HepG2 (cell line): ENCODE results near the gene SLC8B1.

Experiments
- EP300 ChIP-seq, 3 experiments: sonication (generic) in 1 of 3; formaldehyde crosslinking in 1 of 3; IDR thresholded peaks; 2 replicates each; pipeline versions ENCODE4 v1.5.1 to v1.6.1; 2011 to 2020; ENCODE audit warnings: low read depth in 2 of 3, low read length in 2 of 3, borderline replicate concordance in 1 of 3, improper control_type of control experiment in 1 of 3, mild to moderate bottlenecking in 1 of 3, missing genetic modification reagents in 1 of 3, moderate library complexity in 1 of 3
- FOSL1 ChIP-seq: sonication (generic); formaldehyde crosslinking; IDR thresholded peaks from 2 replicates; pipeline ENCODE4 v1.9.0; 2021; ENCODE audit warnings: missing genetic modification reagents, borderline replicate concordance
- MAFF ChIP-seq: IDR thresholded peaks from 2 replicates; pipeline ENCODE4 v1.6.1; 2011; ENCODE audit warnings: low read depth, low read length, improper control_type of control experiment
- MEIS2 ChIP-seq: sonication (generic); formaldehyde crosslinking; IDR thresholded peaks from 2 replicates; pipeline ENCODE4 v1.9.0; 2021; ENCODE audit warnings: mild to moderate bottlenecking, missing genetic modification reagents
- POLR2AphosphoS5 ChIP-seq: IDR thresholded peaks from 2 replicates; pipeline ENCODE4 v1.6.1; 2012; ENCODE audit warnings: low read depth, low read length
- TBP ChIP-seq: sonication (generic); formaldehyde crosslinking; IDR thresholded peaks from 2 replicates; pipeline ENCODE4 v1.5.0; 2020; ENCODE audit warnings: missing genetic modification reagents
- ZMYM2 ChIP-seq: sonication (generic); formaldehyde crosslinking; IDR thresholded peaks from 2 replicates; pipeline ENCODE4 v1.8.0; 2022; ENCODE audit warnings: mild to moderate bottlenecking, missing genetic modification reagents
- ZNF382 ChIP-seq: sonication (generic); formaldehyde crosslinking; IDR thresholded peaks from 2 replicates; pipeline ENCODE4 v1.5.0; 2020; ENCODE audit warnings: missing genetic modification reagents, mild to moderate bottlenecking, borderline replicate concordance
- ZNF441 ChIP-seq: sonication (generic); formaldehyde crosslinking; IDR thresholded peaks from 2 replicates; pipeline ENCODE4 v1.7.0; 2021; ENCODE audit warnings: missing genetic modification reagents, borderline replicate concordance
- ZNF644 ChIP-seq: IDR thresholded peaks from 2 replicates; pipeline ENCODE4 v1.6.1; 2016; ENCODE audit warnings: low read depth
- ZNF766 ChIP-seq: sonication (generic); formaldehyde crosslinking; IDR thresholded peaks from 2 replicates; pipeline ENCODE4 v1.5.0; 2020; ENCODE audit warnings: missing genetic modification reagents, borderline replicate concordance
- ZSCAN25 ChIP-seq: sonication (generic); formaldehyde crosslinking; IDR thresholded peaks from 2 replicates; pipeline ENCODE4 v1.8.0; 2022; ENCODE audit warnings: mild to moderate bottlenecking, missing genetic modification reagents
- TF ChIP-seq, protein P1 (sequence below): conservative IDR thresholded peaks from 2 replicates; pipeline ENCODE4 v1.6.1; 2018; ENCODE audit warnings: missing genetic modification reagents

DNA sequence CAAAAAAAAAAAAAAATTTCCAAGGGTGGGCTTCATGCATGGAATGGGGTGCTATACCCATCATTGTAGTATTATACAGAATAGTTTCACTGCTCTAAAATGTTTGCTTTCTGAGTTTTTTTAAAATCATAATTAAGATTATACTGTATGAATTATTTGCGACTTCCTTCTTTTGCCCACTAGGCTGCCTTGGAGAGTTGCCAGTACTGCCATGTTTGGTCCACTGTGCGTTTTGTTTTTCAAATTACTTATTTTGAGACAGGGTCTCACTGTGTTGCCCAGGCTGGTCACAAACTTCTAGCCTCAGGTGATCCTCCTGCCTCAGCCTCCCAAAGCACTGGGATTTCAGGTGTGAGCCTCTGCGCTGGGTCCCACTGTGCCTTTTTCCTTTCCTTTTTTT, 43.4 kb upstream of the SLC8B1 start:
- TF ChIP-seq MAFF (no peak), POLR2AphosphoS5 (no peak), ZNF766 (CRISPR knock-in tag) (no peak), ZMYM2 (no peak), TBP (CRISPR knock-in tag) (no peak), FOSL1 (CRISPR knock-in tag) (no peak), ZNF441 (CRISPR knock-in tag) (no peak), ZNF382 (no peak), EP300 (IDR thresholded peaks at IDR 0.05; ENCODE audit: low read depth in 2 of 2, low read length in 2 of 2) (no peak), EP300 (CRISPR knock-in tag; IDR thresholded peaks at IDR 0.05; ENCODE audit: borderline replicate concordance) (no peak), ZNF644 (CRISPR knock-in tag) (no peak), MEIS2 (no peak), ZSCAN25 (CRISPR knock-in tag) (no peak)
- TF ChIP-seq, protein P1, sequence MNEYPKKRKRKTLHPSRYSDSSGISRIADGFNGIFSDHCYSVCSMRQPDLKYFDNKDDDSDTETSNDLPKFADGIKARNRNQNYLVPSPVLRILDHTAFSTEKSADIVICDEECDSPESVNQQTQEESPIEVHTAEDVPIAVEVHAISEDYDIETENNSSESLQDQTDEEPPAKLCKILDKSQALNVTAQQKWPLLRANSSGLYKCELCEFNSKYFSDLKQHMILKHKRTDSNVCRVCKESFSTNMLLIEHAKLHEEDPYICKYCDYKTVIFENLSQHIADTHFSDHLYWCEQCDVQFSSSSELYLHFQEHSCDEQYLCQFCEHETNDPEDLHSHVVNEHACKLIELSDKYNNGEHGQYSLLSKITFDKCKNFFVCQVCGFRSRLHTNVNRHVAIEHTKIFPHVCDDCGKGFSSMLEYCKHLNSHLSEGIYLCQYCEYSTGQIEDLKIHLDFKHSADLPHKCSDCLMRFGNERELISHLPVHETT (CRISPR knock-in tag), result no peak
